Measurements from ENCODE around the gene LDLR. TPM values are rescaled to one million over a fixed set of nuclear protein-coding genes. Genes with fewer than 3 reads are reported as not detected.
"Not testable (repeated sequence)": the region's sequence is repeated elsewhere in the genome, so short reads cannot be mapped to it uniquely, and the experiment has no call there.

Gene LDLR
- polyA plus RNA-seq, 2 donors: 51.9 to 66.7 TPM

- peak overlapping the region; percentile 11 to 45 for H3K27ac ChIP-seq (ENCODE audit: low read depth in 2 of 2, low read length in 1 of 2)
- H3K4me1 ChIP-seq (ENCODE audit: control insufficient read depth in 2 of 2, insufficient read depth in 2 of 2, low read length in 1 of 2): no peaks in the 10 kb centered on the region
- no peak overlapping the region for H3K4me3 ChIP-seq (ENCODE audit: low read depth in 1 of 2, low read length in 2 of 2)
- 46 to 49% methylated on average over 19 of the region's 19 CpGs for WGBS, 2 donors
- H3K9me3 ChIP-seq (ENCODE audit: control insufficient read depth in 2 of 2, insufficient read depth in 1 of 2, low read depth in 1 of 2, low read length in 1 of 2): no peaks in the 10 kb centered on the region
- H3K36me3 ChIP-seq (ENCODE audit: control insufficient read depth in 2 of 2, insufficient read depth in 2 of 2, low read length in 1 of 2): peaks cover 3 to 38% of the 10 kb centered on the region in 2 donors
- no peaks in the 10 kb centered on the region for H3K27me3 ChIP-seq (ENCODE audit: control insufficient read depth in 1 of 2, insufficient read depth in 2 of 2, low read length in 2 of 2)
These were observed 41.7 kb downstream of the LDLR start for GRCh38 chr19:11130824-11131455.

DNA sequence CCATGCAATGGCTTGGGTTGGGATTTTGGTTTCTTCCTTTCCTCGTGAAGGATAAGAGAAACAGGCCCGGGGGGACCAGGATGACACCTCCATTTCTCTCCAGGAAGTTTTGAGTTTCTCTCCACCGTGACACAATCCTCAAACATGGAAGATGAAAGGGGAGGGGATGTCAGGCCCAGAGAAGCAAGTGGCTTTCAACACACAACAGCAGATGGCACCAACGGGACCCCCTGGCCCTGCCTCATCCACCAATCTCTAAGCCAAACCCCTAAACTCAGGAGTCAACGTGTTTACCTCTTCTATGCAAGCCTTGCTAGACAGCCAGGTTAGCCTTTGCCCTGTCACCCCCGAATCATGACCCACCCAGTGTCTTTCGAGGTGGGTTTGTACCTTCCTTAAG, 42.2 kb downstream of the LDLR start:
- Histone ChIP-seq H3K36me3 (ENCODE audit: control insufficient read depth in 2 of 2, insufficient read depth in 2 of 2, low read length in 1 of 2) (peaks cover 3 to 37% of the 10 kb centered on the region in 2 donors), H3K4me1 (ENCODE audit: control insufficient read depth in 2 of 2, insufficient read depth in 2 of 2, low read length in 1 of 2) (no peaks in the 10 kb centered on the region), H3K27me3 (ENCODE audit: control insufficient read depth in 1 of 2, insufficient read depth in 2 of 2, low read length in 2 of 2) (no peaks in the 10 kb centered on the region), H3K27ac (ENCODE audit: low read depth in 2 of 2, low read length in 1 of 2) (peak overlapping the region in 1 of 2 donors; percentile 5), H3K9me3 (ENCODE audit: control insufficient read depth in 2 of 2, insufficient read depth in 1 of 2, low read depth in 1 of 2, low read length in 1 of 2) (no peaks in the 10 kb centered on the region), H3K4me3 (ENCODE audit: low read depth in 1 of 2, low read length in 2 of 2) (no peak overlapping the region)
- WGBS, 2 donors: 73% methylated on average over 7 of the region's 7 CpGs

DNA sequence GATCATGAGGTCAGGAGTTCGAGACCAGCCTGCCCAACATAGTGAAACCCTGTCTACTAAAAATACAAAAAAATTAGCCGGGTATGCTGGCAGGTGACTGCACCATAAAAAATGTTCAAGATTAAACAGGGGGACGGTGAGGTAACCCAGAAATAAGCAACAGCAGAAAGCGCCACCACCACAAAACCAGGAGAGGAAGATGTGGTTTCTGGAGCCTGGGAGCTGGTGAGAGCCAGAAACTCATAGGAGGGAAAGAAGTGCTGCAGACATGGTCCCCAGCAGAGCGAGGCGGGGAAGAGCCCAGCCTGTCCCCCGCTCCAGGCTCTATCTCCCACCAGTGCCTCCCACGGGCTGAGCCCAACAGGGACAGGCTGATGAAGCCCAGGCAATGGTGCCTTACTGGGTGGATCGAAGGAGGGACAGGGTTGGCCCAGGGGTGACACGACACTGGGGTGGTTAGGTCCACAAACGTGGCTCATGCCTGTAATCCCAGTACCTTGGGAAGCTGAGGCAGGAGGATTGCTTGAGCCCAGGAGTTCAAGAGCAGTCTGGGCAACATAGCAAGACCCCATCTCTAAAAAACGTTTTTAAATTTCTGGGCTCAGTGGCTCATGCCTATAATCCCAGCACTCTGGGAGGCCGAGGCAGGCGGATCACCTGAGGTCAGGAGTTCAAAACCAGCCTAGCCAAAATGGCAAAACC, 47.3 kb downstream of the LDLR start:
- Histone ChIP-seq H3K27me3 (ENCODE audit: control insufficient read depth in 1 of 2, insufficient read depth in 2 of 2, low read length in 2 of 2) (no peaks in the 10 kb centered on the region), H3K4me1 (ENCODE audit: control insufficient read depth in 2 of 2, insufficient read depth in 2 of 2, low read length in 1 of 2) (peaks cover 4 to 9% of the 10 kb centered on the region in 2 donors), H3K9me3 (ENCODE audit: control insufficient read depth in 2 of 2, insufficient read depth in 1 of 2, low read depth in 1 of 2, low read length in 1 of 2) (no peaks in the 10 kb centered on the region), H3K27ac (ENCODE audit: low read depth in 2 of 2, low read length in 1 of 2) (no peak overlapping the region), H3K4me3 (ENCODE audit: low read depth in 1 of 2, low read length in 2 of 2) (no peak overlapping the region), H3K36me3 (ENCODE audit: control insufficient read depth in 2 of 2, insufficient read depth in 2 of 2, low read length in 1 of 2) (peaks cover 0 to 7% of the 10 kb centered on the region in 2 donors)
- WGBS, 2 donors: 72 to 75% methylated on average over 14 of the region's 14 CpGs

DNA sequence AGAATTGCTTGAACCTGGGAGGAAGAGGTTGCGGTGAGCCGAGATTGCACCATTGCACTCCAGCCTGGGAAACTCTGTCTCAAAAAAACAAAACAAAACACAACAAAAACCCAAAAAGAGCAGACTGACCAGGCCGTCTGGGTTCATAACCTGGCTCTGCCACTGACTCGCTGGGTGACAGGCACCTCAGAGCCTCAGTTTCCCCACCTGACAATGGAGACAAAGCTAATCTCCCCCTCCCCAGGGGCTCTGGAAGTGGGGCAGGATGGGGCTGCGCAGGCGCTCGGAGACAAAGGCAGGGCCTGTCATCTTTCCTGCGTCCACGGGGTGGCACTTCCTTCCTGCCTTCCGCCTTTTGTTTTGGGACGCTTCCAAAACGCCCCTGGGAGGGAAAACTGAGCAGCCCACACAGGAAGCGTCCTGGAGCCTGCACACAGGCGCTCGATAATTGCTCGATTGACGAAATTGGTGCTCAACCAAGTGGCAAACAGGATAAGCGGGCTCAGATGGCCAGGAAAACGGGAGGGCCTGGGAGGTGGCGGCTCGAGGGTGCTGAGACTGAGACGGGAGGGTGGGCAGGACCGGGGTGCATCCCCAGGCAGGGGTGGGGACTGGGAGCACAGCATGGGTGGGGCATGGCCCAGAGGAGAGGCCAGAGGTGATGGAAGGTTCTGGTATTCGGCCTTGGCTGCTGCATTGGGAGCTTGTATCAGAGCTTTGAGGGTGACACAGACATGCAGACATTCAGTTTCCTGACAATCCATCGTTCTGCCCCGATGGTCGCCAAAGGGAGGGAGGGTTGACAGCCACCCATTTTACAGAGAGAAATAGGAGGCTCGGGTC, 48.5 kb downstream of the LDLR start:
- H3K9me3 ChIP-seq (ENCODE audit: control insufficient read depth in 2 of 2, insufficient read depth in 1 of 2, low read depth in 1 of 2, low read length in 1 of 2): no peaks in the 10 kb centered on the region
- WGBS, 2 donors: 5 to 6% methylated on average over 28 of the region's 28 CpGs
- H3K4me1 ChIP-seq (ENCODE audit: control insufficient read depth in 2 of 2, insufficient read depth in 2 of 2, low read length in 1 of 2): peaks cover 5 to 13% of the 10 kb centered on the region in 2 donors
- peak overlapping the region; percentile 83 to 86 for H3K27ac ChIP-seq (ENCODE audit: low read depth in 2 of 2, low read length in 1 of 2)
- no peaks in the 10 kb centered on the region for H3K36me3 ChIP-seq (ENCODE audit: control insufficient read depth in 2 of 2, insufficient read depth in 2 of 2, low read length in 1 of 2)
- no peaks in the 10 kb centered on the region for H3K27me3 ChIP-seq (ENCODE audit: control insufficient read depth in 1 of 2, insufficient read depth in 2 of 2, low read length in 2 of 2)
- H3K4me3 ChIP-seq (ENCODE audit: low read depth in 1 of 2, low read length in 2 of 2): peak overlapping the region in 1 of 2 donors; percentile 12

DNA sequence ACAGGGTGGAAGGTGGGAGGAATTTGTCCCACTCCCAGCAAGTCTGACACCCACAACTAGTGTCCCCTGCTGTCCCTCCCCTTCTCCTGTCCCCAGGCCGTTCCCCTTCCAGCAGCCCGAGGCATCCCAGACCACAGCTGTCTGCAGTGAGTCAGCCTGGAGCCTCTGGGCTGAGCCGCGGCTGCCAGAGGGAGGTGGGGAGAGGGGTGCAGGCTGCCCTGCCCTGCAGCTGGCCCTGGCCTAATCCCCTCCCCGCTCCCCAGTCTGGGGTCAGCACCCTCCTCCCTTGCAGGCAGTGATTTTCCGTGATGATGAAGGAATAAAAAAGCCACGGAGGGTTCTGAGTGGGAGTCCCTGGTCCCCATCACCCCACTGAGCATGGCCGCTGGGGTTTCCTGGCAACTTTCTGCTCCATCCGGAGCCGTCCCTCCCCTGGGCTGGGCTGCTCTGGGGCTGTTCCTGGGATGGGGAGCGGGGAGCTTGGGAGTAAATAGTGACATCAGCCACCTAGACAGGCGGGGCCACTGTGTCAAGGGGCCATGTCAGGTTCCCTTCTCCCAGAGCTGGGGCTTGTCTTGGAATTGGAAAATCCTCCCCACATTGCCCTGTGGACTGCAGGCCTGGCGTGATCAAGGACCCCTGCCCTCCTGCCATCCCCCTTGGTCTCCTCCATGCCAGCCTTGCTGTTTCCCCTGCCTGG, 49.5 kb downstream of the LDLR start:
- 17 to 27% methylated on average over 9 to 13 of the region's 13 CpGs for WGBS, 2 donors
- Histone ChIP-seq H3K36me3 (ENCODE audit: control insufficient read depth in 2 of 2, insufficient read depth in 2 of 2, low read length in 1 of 2) (no peaks in the 10 kb centered on the region), H3K27ac (ENCODE audit: low read depth in 2 of 2, low read length in 1 of 2) (peak overlapping the region; percentile 83 to 86), H3K27me3 (ENCODE audit: control insufficient read depth in 1 of 2, insufficient read depth in 2 of 2, low read length in 2 of 2) (no peaks in the 10 kb centered on the region), H3K4me3 (ENCODE audit: low read depth in 1 of 2, low read length in 2 of 2) (no peak overlapping the region), H3K9me3 (ENCODE audit: control insufficient read depth in 2 of 2, insufficient read depth in 1 of 2, low read depth in 1 of 2, low read length in 1 of 2) (no peaks in the 10 kb centered on the region), H3K4me1 (ENCODE audit: control insufficient read depth in 2 of 2, insufficient read depth in 2 of 2, low read length in 1 of 2) (peaks cover 7 to 17% of the 10 kb centered on the region in 2 donors)

- H3K4me1 ChIP-seq (ENCODE audit: control insufficient read depth in 2 of 2, insufficient read depth in 2 of 2, low read length in 1 of 2): peaks cover 7 to 17% of the 10 kb centered on the region in 2 donors
These were observed 50.8 kb downstream of the LDLR start for GRCh38 chr19:11140023-11140538.

GRCh38 chr19:11140896-11141295, 51.6 kb downstream of the LDLR start:
- peaks cover 7 to 17% of the 10 kb centered on the region in 2 donors for H3K4me1 ChIP-seq (ENCODE audit: control insufficient read depth in 2 of 2, insufficient read depth in 2 of 2, low read length in 1 of 2)
- no peaks in the 10 kb centered on the region for H3K9me3 ChIP-seq (ENCODE audit: control insufficient read depth in 2 of 2, insufficient read depth in 1 of 2, low read depth in 1 of 2, low read length in 1 of 2)
- H3K4me3 ChIP-seq (ENCODE audit: low read depth in 1 of 2, low read length in 2 of 2): no peak overlapping the region
- no peaks in the 10 kb centered on the region for H3K27me3 ChIP-seq (ENCODE audit: control insufficient read depth in 1 of 2, insufficient read depth in 2 of 2, low read length in 2 of 2)
- no peak overlapping the region for H3K27ac ChIP-seq (ENCODE audit: low read depth in 2 of 2, low read length in 1 of 2)
- 85 to 88% methylated on average over 9 of the region's 9 CpGs for WGBS, 2 donors
- no peaks in the 10 kb centered on the region for H3K36me3 ChIP-seq (ENCODE audit: control insufficient read depth in 2 of 2, insufficient read depth in 2 of 2, low read length in 1 of 2)

More at GRCh38 chr19:11140023-11140538, 50.8 kb downstream of the LDLR start:
- not testable (repeated sequence) for H3K27me3 ChIP-seq (ENCODE audit: control insufficient read depth in 1 of 2, insufficient read depth in 2 of 2, low read length in 2 of 2); H3K36me3 ChIP-seq (ENCODE audit: control insufficient read depth in 2 of 2, insufficient read depth in 2 of 2, low read length in 1 of 2); H3K9me3 ChIP-seq (ENCODE audit: control insufficient read depth in 2 of 2, insufficient read depth in 1 of 2, low read depth in 1 of 2, low read length in 1 of 2); H3K4me3 ChIP-seq (ENCODE audit: low read depth in 1 of 2, low read length in 2 of 2)
- peak overlapping the region in 1 of 2 donors; percentile 11 for H3K27ac ChIP-seq (ENCODE audit: low read depth in 2 of 2, low read length in 1 of 2)
- 72 to 74% methylated on average over 10 of the region's 10 CpGs for WGBS, 2 donors

- H3K4me3 ChIP-seq (ENCODE audit: low read depth in 1 of 2, low read length in 2 of 2): no peak overlapping the region
- H3K27me3 ChIP-seq (ENCODE audit: control insufficient read depth in 1 of 2, insufficient read depth in 2 of 2, low read length in 2 of 2): no peaks in the 10 kb centered on the region
- H3K36me3 ChIP-seq (ENCODE audit: control insufficient read depth in 2 of 2, insufficient read depth in 2 of 2, low read length in 1 of 2): no peaks in the 10 kb centered on the region
- H3K4me1 ChIP-seq (ENCODE audit: control insufficient read depth in 2 of 2, insufficient read depth in 2 of 2, low read length in 1 of 2): peaks cover 7 to 17% of the 10 kb centered on the region in 2 donors
- no peaks in the 10 kb centered on the region for H3K9me3 ChIP-seq (ENCODE audit: control insufficient read depth in 2 of 2, insufficient read depth in 1 of 2, low read depth in 1 of 2, low read length in 1 of 2)
- WGBS, 2 donors: 68 to 72% methylated on average over 9 of the region's 9 CpGs
- H3K27ac ChIP-seq (ENCODE audit: low read depth in 2 of 2, low read length in 1 of 2): peak overlapping the region; percentile 66 to 67
These were observed 52.8 kb downstream of the LDLR start for GRCh38 chr19:11141937-11142527.

Data from esophagus (tissue), 2 donors.